BJ (cell line): ENCODE data around the gene CDK16. TPM values are rescaled to one million over a fixed set of nuclear protein-coding genes. Genes with fewer than 3 reads are reported as not detected.

Experiments
- CTCF ChIA-PET: fragments of 350-600 bp; formaldehyde crosslinking; extraction: SDS; loops from one replicate; lab custom pipeline; 2021; ENCODE audit warnings: antibody characterized with exemption, inconsistent platforms; lab: Yijun Ruan, JAX
- POLR2A ChIA-PET: fragments of 300-600 bp; sonication (Branson Sonifier 250); formaldehyde crosslinking; extraction: SDS; loops from one replicate; lab custom pipeline; 2021; ENCODE audit warnings: antibody characterized with exemption; lab: Charles Lee
- DNase-seq: peaks from one replicate; pipeline ENCODE4 v3.0.0-alpha.2; 2011; ENCODE audit warnings: low read depth
- H3K27me3 ChIP-seq: 2 replicates; pipeline ENCODE4 v1.6.0; 2011; ENCODE audit warnings: low read length; ENCODE audit not compliant: control insufficient read depth, insufficient read depth
- H3K36me3 ChIP-seq: 2 replicates; pipeline ENCODE4 v1.5.1; 2011; ENCODE audit warnings: low read length; ENCODE audit not compliant: control insufficient read depth, insufficient read depth
- H3K4me3 ChIP-seq: 2 replicates; pipeline ENCODE4 v1.5.1; 2011; ENCODE audit warnings: low read depth, mild to moderate bottlenecking, control low read depth, low read length
- polyA plus RNA-seq: library from polyadenylated mRNA; depleted of rRNA; stranded (reverse); fragments of >200 nt; gene quantifications from 2 replicates; pipeline ENCODE4 v1.2.3, GENCODE V29; 2011
- TF ChIP-seq, protein P1 (sequence below): IDR thresholded peaks from 2 replicates; pipeline ENCODE4 v1.5.1; 2011; ENCODE audit warnings: low read depth, mild to moderate bottlenecking, control low read depth, inconsistent platforms, low read length, moderate library complexity; ENCODE audit not compliant: insufficient read depth

Gene CDK16
- polyA plus RNA-seq, 1 experiment = 167 TPM

DNA sequence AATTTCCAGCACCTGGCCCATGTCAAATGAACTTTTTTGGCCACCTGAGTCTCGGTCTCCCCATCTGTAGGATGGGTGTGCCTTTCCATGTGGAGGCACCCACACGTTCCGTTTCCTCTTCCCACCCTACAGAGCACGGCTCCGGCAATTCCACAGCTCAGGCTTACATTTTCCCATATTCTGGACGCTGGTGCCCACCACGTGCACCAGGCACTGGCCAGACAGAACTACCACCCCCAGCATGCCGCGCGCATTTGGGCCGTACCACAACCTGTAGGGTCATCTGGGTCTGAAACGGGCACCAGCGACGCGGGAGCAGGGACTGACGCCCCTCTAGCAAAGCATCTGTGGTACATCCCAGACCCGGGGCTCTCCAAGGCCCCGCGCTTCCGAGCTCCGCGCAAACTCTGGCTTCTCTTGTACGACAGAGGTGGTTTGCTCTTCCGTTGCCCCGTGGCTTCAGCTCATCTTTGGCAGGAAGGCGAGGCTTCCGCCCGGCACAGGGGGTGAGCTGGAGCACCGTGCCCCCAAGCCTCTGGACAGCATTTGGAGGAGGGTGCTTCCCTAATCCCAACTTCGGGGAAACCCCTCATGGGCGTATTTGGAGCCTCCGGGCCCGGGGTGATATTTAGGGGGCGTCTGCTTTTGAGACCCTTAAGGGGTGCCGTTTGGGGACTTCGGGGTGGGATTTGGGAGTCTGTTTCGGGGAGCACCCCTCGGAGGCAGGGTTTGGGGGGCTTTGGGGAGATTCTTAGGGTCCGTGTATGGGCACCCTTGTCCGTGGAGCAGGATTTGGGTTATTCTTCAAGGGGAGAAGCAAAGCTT lies 27.8 kb upstream of the CDK16 start:
- POLR2A ChIA-PET = interaction anchor here (0.6 kb wide), 2 partner anchors 87 to 335 kb away, joined by 3 read pairs; no protein-coding TSS in a partner anchor
- Histone ChIP-seq H3K4me3 (peak overlapping the region; percentile 56), H3K36me3 (peaks cover 3% of the 10 kb centered on the region; the same call in 1 of the 2 replicates), H3K27me3 (no peaks in the 10 kb centered on the region)
- DNase-seq = peak; percentile 54
- TF ChIP-seq, protein P1, sequence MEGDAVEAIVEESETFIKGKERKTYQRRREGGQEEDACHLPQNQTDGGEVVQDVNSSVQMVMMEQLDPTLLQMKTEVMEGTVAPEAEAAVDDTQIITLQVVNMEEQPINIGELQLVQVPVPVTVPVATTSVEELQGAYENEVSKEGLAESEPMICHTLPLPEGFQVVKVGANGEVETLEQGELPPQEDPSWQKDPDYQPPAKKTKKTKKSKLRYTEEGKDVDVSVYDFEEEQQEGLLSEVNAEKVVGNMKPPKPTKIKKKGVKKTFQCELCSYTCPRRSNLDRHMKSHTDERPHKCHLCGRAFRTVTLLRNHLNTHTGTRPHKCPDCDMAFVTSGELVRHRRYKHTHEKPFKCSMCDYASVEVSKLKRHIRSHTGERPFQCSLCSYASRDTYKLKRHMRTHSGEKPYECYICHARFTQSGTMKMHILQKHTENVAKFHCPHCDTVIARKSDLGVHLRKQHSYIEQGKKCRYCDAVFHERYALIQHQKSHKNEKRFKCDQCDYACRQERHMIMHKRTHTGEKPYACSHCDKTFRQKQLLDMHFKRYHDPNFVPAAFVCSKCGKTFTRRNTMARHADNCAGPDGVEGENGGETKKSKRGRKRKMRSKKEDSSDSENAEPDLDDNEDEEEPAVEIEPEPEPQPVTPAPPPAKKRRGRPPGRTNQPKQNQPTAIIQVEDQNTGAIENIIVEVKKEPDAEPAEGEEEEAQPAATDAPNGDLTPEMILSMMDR = no peak
- CTCF ChIA-PET = interaction anchor here (0.9 to 4.0 kb wide), 6 partner anchors 10 to 333 kb away, joined by 3 to 26 read pairs (median 3); no protein-coding TSS in a partner anchor

DNA sequence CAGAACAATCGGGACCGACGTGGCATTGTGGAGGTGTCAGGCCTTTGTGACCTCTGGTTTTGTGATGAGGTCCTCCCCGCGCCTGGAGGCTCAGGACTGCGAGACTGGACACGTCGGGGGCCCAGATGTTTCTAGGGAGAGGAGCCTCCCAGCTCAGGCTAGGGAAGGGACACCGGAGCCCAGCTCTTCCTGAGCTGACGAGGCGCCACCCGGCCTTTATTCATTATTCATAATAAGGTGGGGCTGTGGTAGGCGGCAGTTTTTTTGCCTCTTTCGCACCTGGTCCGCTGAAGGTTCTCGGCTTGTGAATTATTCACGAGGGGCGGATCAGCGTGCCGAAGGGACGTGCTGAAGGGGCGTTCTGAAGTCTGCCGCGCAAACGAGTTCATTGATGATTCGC lies 27.1 kb upstream of the CDK16 start:
- Histone ChIP-seq H3K27me3 (no peaks in the 10 kb centered on the region), H3K4me3 (peak overlapping the region; percentile 56), H3K36me3 (no peaks in the 10 kb centered on the region)
- ChIA-PET POLR2A (no interaction called here), CTCF (interaction anchor here (0.9 to 4.0 kb wide), 6 partner anchors 10 to 332 kb away, joined by 3 to 26 read pairs (median 3); no protein-coding TSS in a partner anchor)
- DNase-seq = no peak
- TF ChIP-seq, protein P1 = no peak

DNA sequence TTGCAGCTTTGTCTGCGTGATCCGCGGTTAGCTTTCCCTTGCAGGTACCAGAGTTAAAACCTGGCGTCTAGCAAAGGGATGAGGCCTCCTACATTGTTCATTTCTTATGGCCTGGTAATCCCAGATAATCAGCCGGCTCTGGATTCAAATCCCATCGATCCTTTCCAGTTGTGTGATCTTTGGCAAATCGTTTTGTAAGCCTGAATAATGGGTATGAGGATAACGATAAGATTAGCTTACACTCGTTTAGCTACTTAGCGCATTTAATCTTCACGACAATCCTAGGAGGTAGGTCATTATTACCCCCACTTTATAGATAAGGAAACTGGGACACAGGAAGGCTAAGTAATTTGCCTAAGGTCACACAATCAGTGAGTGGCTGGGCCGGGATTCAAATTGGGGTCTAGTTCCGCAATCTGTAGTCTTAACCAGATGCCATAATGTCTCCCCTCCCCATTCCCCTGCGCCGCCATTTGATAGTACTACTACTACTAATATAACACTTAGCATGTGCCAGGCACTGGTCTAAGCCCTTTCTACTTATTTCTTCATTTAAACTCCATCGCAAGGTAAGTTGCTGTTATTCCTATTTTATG lies 26.6 kb upstream of the CDK16 start:
- Histone ChIP-seq H3K27me3 (no peaks in the 10 kb centered on the region), H3K36me3 (no peaks in the 10 kb centered on the region), H3K4me3 (peak overlapping the region; percentile 56)
- TF ChIP-seq, protein P1 = no peak
- ChIA-PET CTCF (interaction anchor here (1.0 to 4.0 kb wide), 2 partner anchors 193 to 331 kb away, joined by 3 to 26 read pairs; no protein-coding TSS in a partner anchor), POLR2A (no interaction called here)
- no peak for DNase-seq

DNA sequence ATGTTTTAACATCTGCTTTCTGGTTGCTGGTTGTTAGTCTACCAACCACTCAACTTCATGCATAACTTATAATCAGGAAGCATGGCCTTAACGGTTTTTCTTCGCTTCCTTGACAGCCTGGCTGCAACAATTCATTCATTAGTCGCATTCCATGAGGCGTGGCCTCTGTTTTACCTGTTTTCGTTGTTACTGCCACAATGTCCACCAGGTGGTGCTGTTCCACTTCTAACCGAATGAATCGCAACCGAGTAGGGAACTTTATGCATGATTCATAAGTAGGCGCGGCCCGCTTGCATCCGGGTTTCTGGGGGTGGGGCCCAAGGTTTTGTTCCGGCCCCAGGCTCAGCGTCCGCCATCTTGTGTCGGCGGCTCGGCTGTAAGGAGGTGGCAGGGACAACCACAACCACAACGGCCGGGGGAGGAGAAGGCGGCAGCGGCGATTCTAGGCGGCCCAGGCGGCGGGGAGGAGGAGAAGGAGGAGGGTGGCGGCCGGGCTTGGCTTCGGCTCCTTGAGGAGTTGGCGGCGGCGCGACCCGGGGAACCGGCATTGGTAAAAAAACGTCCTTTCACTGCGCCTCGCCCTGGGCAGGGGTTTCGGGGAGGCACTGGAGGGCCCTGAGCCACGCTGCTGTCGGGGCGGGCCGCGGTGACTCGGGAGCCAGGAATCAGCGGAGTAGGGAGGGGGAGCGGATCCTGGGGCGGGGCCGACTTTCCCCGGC lies 24.8 kb upstream of the CDK16 start, which contains the start of gene UBA1:
TSS of gene UBA1 (plus strand) at position 355 of the 719 bp plus-strand sequence. CDS start 4,974 bp downstream, outside the sequence.
- peak; percentile 49 for DNase-seq
- H3K4me3 ChIP-seq = peak within 1 kb of the TSS; percentile 80
- ChIA-PET CTCF (interaction anchor here (0.9 to 4.0 kb wide), 5 partner anchors 21 to 330 kb away, joined by 3 to 26 read pairs (median 6); no protein-coding TSS in a partner anchor), POLR2A (no interaction called here)
- TF ChIP-seq, protein P1 = peak; percentile 52
- H3K36me3 ChIP-seq = 0 out of 2 replicates have a peak, but pooled peaks cover 2% of the 10 kb centered on the region
- H3K27me3 ChIP-seq = no peaks in the 10 kb centered on the region
